GM12878 (cell line): Measurements from ENCODE around the gene GGACT.

Experiments
- NKRF ChIP-seq: fragments of 450-650 bp; conservative IDR thresholded peaks from 2 replicates; pipeline ENCODE4 v1.6.1; 2017; ENCODE audit warnings: mild to moderate bottlenecking, moderate library complexity
- POLR2A ChIP-seq: IDR thresholded peaks from 2 replicates; pipeline ENCODE4 v1.6.1; 2011; ENCODE audit warnings: low read depth, mild to moderate bottlenecking, low read length

- TF ChIP-seq NKRF = no peak
- no peak for TF ChIP-seq POLR2A
Observed at GRCh38 chr13:100517135-100517534, 71.5 kb downstream of the GGACT start.
